ENCODE results near the gene NDUFB2.

DNA sequence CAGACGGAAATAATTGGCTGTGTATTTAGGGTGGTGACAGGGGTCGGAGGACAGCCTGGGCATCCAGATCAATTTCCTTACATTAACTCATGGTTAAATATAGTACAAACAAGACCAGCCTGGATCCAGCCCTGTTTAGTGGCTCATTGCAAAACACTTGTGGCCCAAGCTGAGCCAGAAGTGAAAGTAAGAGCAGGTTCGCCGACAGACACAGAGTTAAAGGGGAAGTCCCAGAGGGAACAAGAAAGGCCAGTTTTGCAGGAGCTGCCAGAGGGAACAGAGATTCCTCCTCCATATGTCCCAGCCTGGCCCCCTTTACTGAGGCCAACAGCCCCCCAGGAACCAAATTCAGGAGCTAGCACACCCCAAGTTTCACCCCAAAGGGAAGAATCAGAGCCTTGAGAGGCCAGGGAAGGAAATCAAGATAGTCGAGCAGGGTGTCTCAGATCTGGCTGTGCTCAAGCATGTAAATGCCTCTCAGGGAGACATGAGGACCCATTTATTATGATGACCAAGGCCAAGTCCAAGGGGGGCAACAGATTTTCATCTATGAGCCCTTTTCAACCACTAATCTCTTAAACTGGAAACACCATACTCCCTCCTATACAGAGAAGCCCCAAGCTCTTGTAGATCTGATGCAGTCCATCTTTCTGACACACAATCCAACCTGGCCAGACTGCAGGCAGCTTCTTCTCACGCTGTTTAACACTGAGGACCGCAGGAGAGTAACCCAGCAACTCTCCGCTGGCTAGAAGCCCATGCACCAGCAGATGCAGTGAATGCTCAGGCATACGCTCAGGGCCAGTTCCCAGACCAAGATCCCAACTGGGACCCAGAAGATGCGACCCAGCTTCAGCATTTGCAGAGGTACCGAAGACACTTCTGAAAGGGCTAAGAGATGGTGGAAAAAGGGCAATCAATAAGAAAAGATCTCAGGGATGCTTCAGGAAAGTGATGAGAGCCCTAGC, 39.7 kb upstream of the NDUFB2 start:
- no peak for TF ChIP-seq POLR2A (IDR thresholded peaks at IDR 0.05; ENCODE audit: low read depth, low read length)
- TF ChIP-seq POLR2AphosphoS5 (IDR thresholded peaks at IDR 0.05; ENCODE audit: low read depth, low read length) = no peak
- TF ChIP-seq SPI1 (IDR thresholded peaks at IDR 0.05; ENCODE audit: low read depth, low read length) = peak; percentile 80
- TF ChIP-seq PAX5 (IDR thresholded peaks at IDR 0.05; ENCODE audit: insufficient read depth, low read length, severe bottlenecking) = no peak
- no peak for TF ChIP-seq POU2F2 (IDR thresholded peaks at IDR 0.05; ENCODE audit: low read depth, low read length)
- no peak for TF ChIP-seq TAF1 (IDR thresholded peaks at IDR 0.05; ENCODE audit: low read depth, low read length)

All from GM12891 (cell line).